ENCODE data around the gene NT5C3A. TPM values are rescaled to one million over a fixed set of nuclear protein-coding genes. Genes with fewer than 3 reads are reported as not detected.

NT5C3A gene
- total and polyA plus RNA-seq, 9 of the 15 experiments (the other 6 are each of a cell fraction or from before 2014, with no cell fraction given), result 18.6 to 60.1 (median 40.0) TPM

DNA sequence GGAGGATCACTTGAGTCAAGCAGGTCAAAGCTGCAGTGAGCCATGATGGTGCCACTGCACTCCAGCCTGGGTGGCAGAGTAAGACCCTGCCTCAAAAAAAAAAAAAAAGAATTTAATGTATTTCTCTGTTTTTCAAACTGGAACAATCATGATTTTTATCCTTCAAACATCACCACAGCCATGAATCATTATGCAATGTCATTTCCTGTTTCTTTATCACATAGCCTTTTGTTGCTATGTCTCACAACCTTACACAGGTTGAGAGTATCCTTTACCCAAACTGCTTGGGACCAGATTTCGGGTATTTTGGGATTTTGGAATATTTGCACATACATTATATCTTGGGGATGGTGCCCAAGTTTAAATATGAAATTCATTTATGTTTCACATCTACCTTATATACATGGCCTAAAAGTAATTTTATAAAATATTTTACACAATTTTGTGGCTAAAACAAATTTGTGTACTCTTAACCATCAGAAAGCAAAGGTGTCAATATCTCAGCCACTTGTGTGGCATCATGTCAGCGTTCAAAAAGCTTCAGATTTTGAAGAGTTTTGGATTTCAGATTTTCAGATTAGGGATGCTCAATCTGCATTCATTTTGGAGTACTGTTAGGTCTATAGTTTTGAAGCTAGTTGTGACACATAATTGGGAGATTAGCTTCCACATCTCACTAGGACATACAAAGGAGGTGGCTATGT, 8.2 kb downstream of the NT5C3A start (continued):
- TF ChIP-seq, protein P1, sequence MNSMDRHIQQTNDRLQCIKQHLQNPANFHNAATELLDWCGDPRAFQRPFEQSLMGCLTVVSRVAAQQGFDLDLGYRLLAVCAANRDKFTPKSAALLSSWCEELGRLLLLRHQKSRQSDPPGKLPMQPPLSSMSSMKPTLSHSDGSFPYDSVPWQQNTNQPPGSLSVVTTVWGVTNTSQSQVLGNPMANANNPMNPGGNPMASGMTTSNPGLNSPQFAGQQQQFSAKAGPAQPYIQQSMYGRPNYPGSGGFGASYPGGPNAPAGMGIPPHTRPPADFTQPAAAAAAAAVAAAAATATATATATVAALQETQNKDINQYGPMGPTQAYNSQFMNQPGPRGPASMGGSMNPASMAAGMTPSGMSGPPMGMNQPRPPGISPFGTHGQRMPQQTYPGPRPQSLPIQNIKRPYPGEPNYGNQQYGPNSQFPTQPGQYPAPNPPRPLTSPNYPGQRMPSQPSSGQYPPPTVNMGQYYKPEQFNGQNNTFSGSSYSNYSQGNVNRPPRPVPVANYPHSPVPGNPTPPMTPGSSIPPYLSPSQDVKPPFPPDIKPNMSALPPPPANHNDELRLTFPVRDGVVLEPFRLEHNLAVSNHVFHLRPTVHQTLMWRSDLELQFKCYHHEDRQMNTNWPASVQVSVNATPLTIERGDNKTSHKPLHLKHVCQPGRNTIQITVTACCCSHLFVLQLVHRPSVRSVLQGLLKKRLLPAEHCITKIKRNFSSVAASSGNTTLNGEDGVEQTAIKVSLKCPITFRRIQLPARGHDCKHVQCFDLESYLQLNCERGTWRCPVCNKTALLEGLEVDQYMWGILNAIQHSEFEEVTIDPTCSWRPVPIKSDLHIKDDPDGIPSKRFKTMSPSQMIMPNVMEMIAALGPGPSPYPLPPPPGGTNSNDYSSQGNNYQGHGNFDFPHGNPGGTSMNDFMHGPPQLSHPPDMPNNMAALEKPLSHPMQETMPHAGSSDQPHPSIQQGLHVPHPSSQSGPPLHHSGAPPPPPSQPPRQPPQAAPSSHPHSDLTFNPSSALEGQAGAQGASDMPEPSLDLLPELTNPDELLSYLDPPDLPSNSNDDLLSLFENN (IDR thresholded peaks at IDR 0.05; ENCODE audit: low read depth in 2 of 2, low read length in 2 of 2), result no peak
- TF ChIP-seq ZBED1 (IDR thresholded peaks at IDR 0.05), result no peak
- no peak for TF ChIP-seq HMG20A (CRISPR knock-in tag; conservative IDR thresholded peaks at IDR 0.05)
- no peak for TF ChIP-seq FUS (optimal IDR thresholded peaks at IDR 0.05; ENCODE audit: low read depth, low read length)
- TF ChIP-seq, protein P2, sequence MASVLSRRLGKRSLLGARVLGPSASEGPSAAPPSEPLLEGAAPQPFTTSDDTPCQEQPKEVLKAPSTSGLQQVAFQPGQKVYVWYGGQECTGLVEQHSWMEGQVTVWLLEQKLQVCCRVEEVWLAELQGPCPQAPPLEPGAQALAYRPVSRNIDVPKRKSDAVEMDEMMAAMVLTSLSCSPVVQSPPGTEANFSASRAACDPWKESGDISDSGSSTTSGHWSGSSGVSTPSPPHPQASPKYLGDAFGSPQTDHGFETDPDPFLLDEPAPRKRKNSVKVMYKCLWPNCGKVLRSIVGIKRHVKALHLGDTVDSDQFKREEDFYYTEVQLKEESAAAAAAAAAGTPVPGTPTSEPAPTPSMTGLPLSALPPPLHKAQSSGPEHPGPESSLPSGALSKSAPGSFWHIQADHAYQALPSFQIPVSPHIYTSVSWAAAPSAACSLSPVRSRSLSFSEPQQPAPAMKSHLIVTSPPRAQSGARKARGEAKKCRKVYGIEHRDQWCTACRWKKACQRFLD (CRISPR knock-in tag; IDR thresholded peaks at IDR 0.05), result no peak
- TF ChIP-seq TCF7L2 (IDR thresholded peaks at IDR 0.05; ENCODE audit: low read depth, low read length), result no peak
- TF ChIP-seq SMC3 (conservative IDR thresholded peaks at IDR 0.05; ENCODE audit: insufficient read depth, low read depth, low read length), result no peak
- TF ChIP-seq, protein P3, sequence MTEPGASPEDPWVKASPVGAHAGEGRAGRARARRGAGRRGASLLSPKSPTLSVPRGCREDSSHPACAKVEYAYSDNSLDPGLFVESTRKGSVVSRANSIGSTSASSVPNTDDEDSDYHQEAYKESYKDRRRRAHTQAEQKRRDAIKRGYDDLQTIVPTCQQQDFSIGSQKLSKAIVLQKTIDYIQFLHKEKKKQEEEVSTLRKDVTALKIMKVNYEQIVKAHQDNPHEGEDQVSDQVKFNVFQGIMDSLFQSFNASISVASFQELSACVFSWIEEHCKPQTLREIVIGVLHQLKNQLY (CRISPR knock-in tag; conservative IDR thresholded peaks at IDR 0.05), result no peak
- TF ChIP-seq RFX1 (IDR thresholded peaks at IDR 0.05), result peak; percentile 20; the same call in 1 of the 2 replicates
- TF ChIP-seq RBBP5 (IDR thresholded peaks at IDR 0.05; ENCODE audit: borderline replicate concordance, insufficient read depth, low read length, poor library complexity, severe bottlenecking), result no peak
- TF ChIP-seq, protein P4, sequence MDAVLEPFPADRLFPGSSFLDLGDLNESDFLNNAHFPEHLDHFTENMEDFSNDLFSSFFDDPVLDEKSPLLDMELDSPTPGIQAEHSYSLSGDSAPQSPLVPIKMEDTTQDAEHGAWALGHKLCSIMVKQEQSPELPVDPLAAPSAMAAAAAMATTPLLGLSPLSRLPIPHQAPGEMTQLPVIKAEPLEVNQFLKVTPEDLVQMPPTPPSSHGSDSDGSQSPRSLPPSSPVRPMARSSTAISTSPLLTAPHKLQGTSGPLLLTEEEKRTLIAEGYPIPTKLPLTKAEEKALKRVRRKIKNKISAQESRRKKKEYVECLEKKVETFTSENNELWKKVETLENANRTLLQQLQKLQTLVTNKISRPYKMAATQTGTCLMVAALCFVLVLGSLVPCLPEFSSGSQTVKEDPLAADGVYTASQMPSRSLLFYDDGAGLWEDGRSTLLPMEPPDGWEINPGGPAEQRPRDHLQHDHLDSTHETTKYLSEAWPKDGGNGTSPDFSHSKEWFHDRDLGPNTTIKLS (IDR thresholded peaks at IDR 0.05; ENCODE audit: borderline replicate concordance, low read depth), result no peak
- TF ChIP-seq SMARCE1 (IDR thresholded peaks at IDR 0.05), result peak; percentile 56; the same call in 1 of the 2 replicates
- no peak for TF ChIP-seq HCFC1 (IDR thresholded peaks at IDR 0.05; ENCODE audit: low read depth, low read length)
- TF ChIP-seq, protein P5, sequence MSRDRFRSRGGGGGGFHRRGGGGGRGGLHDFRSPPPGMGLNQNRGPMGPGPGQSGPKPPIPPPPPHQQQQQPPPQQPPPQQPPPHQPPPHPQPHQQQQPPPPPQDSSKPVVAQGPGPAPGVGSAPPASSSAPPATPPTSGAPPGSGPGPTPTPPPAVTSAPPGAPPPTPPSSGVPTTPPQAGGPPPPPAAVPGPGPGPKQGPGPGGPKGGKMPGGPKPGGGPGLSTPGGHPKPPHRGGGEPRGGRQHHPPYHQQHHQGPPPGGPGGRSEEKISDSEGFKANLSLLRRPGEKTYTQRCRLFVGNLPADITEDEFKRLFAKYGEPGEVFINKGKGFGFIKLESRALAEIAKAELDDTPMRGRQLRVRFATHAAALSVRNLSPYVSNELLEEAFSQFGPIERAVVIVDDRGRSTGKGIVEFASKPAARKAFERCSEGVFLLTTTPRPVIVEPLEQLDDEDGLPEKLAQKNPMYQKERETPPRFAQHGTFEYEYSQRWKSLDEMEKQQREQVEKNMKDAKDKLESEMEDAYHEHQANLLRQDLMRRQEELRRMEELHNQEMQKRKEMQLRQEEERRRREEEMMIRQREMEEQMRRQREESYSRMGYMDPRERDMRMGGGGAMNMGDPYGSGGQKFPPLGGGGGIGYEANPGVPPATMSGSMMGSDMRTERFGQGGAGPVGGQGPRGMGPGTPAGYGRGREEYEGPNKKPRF (IDR thresholded peaks at IDR 0.05; ENCODE audit: low read depth, low read length), result no peak
- TF ChIP-seq CBFA2T3 (IDR thresholded peaks at IDR 0.05), result peak; percentile 34; the same call in 1 of the 2 replicates
- TF ChIP-seq ZNF583 (CRISPR knock-in tag; IDR thresholded peaks at IDR 0.05), result no peak
- no peak for TF ChIP-seq HNRNPUL1 (IDR thresholded peaks at IDR 0.05; ENCODE audit: low read length)
